ENCODE results near the gene CDH4.

CDH4 gene

GRCh38 chr20:61328911-61329558 is 77.0 kb downstream of the CDH4 start:
- Histone ChIP-seq H3K9me2 (replicated peaks; ENCODE audit: insufficient read depth, low read length) (no peaks in the 10 kb centered on the region), H3K27ac (ENCODE audit: low read depth, low read length) (no peak overlapping the region), H4K20me1 (ENCODE audit: low read depth, low read length) (no peaks in the 10 kb centered on the region), H3K4me2 (ENCODE audit: low read depth, low read length, poor library complexity, severe bottlenecking) (no peak overlapping the region), H3K4me3 (ENCODE audit: insufficient read depth, low read length, poor library complexity, severe bottlenecking) (no peak overlapping the region), H2AFZ (ENCODE audit: low read depth, low read length, severe bottlenecking) (no peak overlapping the region), H3F3A (ENCODE audit: insufficient read depth) (no peaks in the 10 kb centered on the region), H3K27me3 (ENCODE audit: low read length) (no peaks in the 10 kb centered on the region), H3K9ac (ENCODE audit: low read length) (no peak overlapping the region), H3K36me3 (ENCODE audit: low read length) (no peaks in the 10 kb centered on the region), H3K9me3 (ENCODE audit: insufficient read depth, low read length) (no peaks in the 10 kb centered on the region), H3K79me2 (ENCODE audit: insufficient read depth, low read length) (no peaks in the 10 kb centered on the region)
- TF ChIP-seq EZH2phosphoT487 (conservative IDR thresholded peaks at IDR 0.05; ENCODE audit: low read length): no peak
- TF ChIP-seq CTCF (IDR thresholded peaks at IDR 0.05; ENCODE audit: insufficient read depth, low read length, poor library complexity, severe bottlenecking): no peak

- Histone ChIP-seq H3K27ac (ENCODE audit: low read depth, low read length) (no peak overlapping the region), H3K9me2 (replicated peaks; ENCODE audit: insufficient read depth, low read length) (no peaks in the 10 kb centered on the region), H4K20me1 (ENCODE audit: low read depth, low read length) (no peaks in the 10 kb centered on the region), H3K4me2 (ENCODE audit: low read depth, low read length, poor library complexity, severe bottlenecking) (no peak overlapping the region), H3K9ac (ENCODE audit: low read length) (no peak overlapping the region), H3F3A (ENCODE audit: insufficient read depth) (no peaks in the 10 kb centered on the region), H3K4me3 (ENCODE audit: insufficient read depth, low read length, poor library complexity, severe bottlenecking) (no peak overlapping the region), H3K36me3 (ENCODE audit: low read length) (no peaks in the 10 kb centered on the region), H3K9me3 (ENCODE audit: insufficient read depth, low read length) (no peaks in the 10 kb centered on the region), H3K79me2 (ENCODE audit: insufficient read depth, low read length) (no peaks in the 10 kb centered on the region), H3K27me3 (ENCODE audit: low read length) (no peaks in the 10 kb centered on the region), H2AFZ (ENCODE audit: low read depth, low read length, severe bottlenecking) (no peak overlapping the region)
- TF ChIP-seq CTCF (IDR thresholded peaks at IDR 0.05; ENCODE audit: insufficient read depth, low read length, poor library complexity, severe bottlenecking): no peak
- no peak for TF ChIP-seq EZH2phosphoT487 (conservative IDR thresholded peaks at IDR 0.05; ENCODE audit: low read length)
These were observed 78.4 kb downstream of the CDH4 start for GRCh38 chr20:61330441-61330840.

GRCh38 chr20:61331543-61331942 is 79.5 kb downstream of the CDH4 start:
- Histone ChIP-seq H3K79me2 (ENCODE audit: insufficient read depth, low read length) (no peaks in the 10 kb centered on the region), H3K4me3 (ENCODE audit: insufficient read depth, low read length, poor library complexity, severe bottlenecking) (no peak overlapping the region), H3K27ac (ENCODE audit: low read depth, low read length) (no peak overlapping the region), H3K36me3 (ENCODE audit: low read length) (no peaks in the 10 kb centered on the region), H3K4me2 (ENCODE audit: low read depth, low read length, poor library complexity, severe bottlenecking) (no peak overlapping the region), H3K9me2 (replicated peaks; ENCODE audit: insufficient read depth, low read length) (no peaks in the 10 kb centered on the region), H3K27me3 (ENCODE audit: low read length) (no peaks in the 10 kb centered on the region), H3F3A (ENCODE audit: insufficient read depth) (no peaks in the 10 kb centered on the region), H3K9ac (ENCODE audit: low read length) (no peak overlapping the region), H3K9me3 (ENCODE audit: insufficient read depth, low read length) (no peaks in the 10 kb centered on the region), H2AFZ (ENCODE audit: low read depth, low read length, severe bottlenecking) (no peak overlapping the region), H4K20me1 (ENCODE audit: low read depth, low read length) (no peaks in the 10 kb centered on the region)
- no peak for TF ChIP-seq CTCF (IDR thresholded peaks at IDR 0.05; ENCODE audit: insufficient read depth, low read length, poor library complexity, severe bottlenecking)
- no peak for TF ChIP-seq EZH2phosphoT487 (conservative IDR thresholded peaks at IDR 0.05; ENCODE audit: low read length)
